NCI-H82 (cell line): Measurements from ENCODE around the gene CMIP.
"Not testable (repeated sequence)": the region's sequence is repeated elsewhere in the genome, so short reads cannot be mapped to it uniquely, and the experiment has no call there.

Experiments
- DNase-seq: peaks from one replicate; lab custom pipeline; 2025; lab: John Stamatoyannopoulos, UW

Gene CMIP

DNA sequence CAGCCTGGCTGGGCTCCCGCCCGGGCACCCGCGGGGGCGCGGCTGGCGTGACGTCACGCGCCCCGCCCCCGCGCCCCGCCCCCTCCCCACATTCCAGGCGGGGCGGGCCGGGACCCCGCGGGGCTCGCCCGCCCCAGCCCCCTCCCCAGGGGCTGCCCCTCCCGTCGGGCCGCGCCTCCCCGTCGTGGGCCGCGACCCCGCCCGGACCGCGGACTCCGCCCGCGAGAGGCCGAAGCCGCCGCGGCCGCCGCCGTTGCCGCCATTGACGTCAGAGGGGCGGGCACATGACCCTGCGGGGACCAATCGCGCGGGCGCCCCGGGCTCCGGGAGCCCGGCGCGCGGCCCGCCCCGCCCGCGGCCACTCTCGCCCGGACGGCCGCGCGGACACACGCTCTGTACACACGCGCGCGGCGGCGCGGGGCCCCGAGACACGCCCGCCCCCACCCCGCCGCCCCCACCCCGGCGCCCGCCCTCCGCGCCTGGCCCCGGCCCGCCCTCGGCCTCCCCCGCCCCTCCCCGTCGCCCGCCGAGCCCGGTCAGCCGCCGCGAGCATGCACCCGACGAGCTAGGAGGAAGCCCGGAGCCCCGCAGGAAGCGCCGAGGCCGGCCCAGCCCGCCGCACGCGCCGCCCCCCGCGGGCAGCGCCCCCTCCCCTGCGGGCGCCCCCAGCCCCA lies at the start of gene CMIP:
CMIP (plus strand) TSS at position 361 of the 674 bp plus-strand sequence.
- peak; percentile 80 for DNase-seq

DNA sequence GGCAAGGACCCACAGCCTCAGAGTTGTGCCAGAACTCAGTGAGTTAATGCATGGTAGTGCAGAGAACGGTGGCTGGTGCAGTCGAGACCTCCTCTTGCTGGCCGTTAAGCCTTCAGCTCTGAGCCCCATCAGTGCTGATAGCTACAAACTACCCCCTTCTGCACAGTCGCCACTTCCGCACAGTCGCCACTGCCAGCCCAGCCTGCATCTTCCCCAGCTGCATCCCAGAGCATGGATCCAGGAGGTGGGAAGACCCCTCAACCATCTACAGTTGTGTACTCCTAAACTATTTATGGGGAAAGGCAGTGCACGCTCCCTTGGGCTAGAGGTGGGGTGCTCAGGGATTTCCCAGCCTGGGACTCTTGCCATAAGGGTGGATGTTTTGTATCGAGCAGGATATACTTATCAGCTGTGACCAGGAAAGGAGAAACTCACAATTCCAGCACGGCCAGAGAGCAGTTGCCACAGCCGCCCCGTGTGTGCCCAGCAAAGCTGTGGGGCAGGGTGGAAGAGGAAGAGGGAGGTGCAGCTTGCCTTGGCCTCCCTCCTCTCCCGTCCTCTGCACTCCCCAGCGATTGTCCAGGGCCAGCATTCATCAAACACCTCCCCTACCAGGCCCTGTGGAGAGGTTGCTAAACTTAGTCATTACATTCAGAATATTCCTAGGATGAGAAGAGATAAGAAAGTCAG lies 49.5 kb upstream of the CMIP start:
- DNase-seq = no peak

DNA sequence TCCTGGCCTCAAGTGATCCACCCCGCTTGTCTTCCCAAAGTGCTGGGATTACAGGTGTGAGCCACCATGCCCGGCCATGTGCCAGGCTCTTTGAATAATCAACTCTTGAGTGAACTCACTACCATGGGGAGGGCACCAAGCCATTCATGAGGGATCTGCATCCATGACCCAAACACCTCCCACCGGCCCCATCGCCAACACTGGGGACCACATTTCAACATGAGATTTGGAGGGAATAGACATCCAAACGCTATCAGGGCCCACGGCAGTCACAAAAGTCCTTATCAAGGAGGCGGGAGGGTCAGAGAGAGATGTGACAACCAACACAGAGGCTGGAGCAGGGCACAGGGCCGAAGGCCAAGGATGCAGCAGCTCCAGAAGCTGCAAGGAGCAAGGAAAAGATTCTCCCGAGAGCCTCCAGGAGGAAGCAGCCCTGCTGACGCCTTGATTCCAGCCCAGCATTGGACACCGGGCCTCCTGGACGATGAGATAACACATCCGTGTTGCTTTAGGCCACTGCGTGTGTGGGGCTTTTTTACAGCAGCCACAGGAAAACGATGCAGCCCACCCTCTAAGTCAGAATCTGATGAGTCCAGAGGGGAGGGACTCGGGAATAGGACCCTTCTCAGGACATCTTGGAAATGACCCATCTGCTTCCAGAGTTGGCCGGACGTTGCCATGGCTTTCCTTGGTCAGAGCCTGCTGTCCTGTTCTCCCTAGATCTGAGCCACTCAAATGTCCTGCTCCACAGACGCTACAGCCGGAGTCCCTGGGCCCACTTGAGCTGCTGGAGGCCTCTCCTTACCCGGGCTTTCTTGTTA lies 47.3 kb upstream of the CMIP start:
- DNase-seq = no peak

DNA sequence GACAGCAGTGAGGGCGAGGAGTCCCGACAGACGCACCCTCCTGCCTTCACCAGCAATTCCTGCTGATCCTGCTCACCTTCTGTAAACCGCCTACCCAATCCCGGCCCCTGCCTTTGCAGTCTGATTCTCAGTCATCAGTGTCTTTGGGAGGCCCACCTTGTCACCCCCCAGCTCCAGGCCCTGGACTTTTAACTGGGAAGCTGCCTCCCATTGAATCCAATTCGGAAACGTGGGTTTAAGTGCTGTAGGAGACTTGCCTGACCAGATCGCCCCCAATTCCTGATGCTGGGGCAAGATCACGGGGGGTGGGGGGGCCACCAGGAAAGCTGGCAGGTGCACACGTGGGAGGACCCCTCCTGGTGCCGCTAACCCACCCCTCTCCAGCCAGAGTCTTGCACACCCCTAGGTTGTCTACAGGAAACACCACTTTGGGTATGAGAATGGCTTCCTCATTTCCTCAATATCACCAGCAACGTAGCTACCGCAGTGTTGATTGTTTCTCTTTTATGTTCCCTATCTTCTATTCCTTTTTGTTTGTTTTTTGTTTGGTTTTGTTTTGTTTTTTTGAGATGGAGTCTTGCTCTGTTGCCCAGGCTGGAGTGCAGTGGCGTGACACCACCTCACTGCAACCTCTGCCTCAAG lies 46.6 kb upstream of the CMIP start:
- no peak for DNase-seq

DNA sequence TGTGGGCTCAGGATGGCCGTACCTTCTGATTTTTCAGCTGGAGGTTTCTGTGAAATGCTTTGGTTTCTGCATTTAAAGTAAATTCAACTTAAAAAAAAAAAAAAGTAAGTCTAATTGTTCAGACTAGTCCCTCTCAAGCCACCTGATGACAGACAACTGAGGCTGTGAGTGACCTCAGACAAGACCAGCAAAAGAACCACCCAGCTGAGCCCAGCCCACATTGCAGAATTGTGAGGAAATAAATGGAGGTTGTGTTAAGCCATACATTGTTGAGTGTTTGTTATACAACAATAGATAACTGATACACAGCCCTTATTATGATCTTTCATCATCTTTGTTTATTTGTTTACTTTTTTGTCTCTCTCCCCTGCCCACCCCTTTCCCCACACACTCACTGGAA lies 44.7 kb upstream of the CMIP start:
- DNase-seq = no peak

DNA sequence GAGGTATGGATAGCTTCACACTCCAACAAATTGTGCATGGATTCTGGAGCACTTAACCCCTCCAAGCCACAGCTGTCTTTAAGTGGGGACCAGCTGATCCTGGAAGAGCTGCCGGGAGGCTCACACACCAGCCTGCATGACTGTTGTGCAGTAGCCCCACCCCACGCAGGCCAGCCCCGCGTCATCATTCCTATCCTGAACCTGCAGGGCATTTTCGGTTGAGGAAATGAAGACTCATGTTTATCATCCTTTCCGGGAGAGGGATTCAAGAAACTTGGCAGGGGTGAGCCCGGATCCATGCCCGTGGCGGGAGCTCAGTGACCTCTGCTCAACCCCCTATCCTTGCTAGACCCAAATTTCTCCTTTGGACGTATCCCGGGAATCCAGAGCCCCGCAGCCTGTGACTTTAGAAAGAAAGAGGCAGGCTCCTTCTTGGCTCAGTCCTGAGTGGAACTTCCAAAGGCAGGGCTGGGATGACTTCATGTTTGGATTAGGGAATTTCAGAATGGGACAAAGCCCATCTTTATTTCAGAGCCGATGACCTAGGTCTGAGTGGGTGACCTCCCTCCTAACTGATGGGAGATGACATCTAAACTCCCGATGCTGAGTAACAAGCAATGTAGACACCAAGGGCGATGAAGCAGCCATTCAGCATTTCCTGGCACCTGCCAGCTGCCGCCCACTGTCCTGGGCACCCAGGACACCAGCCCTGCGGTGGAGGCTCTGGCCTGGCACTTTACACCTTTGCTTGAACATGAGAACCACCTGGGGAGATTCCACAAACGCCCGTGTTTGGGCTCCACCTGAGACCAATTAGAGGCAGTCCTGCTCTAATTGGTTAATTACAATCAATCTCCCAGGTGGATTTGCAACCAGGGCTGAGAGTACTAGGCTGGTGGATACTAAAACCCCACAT lies 43.3 kb upstream of the CMIP start:
- peak; percentile 32 for DNase-seq

DNA sequence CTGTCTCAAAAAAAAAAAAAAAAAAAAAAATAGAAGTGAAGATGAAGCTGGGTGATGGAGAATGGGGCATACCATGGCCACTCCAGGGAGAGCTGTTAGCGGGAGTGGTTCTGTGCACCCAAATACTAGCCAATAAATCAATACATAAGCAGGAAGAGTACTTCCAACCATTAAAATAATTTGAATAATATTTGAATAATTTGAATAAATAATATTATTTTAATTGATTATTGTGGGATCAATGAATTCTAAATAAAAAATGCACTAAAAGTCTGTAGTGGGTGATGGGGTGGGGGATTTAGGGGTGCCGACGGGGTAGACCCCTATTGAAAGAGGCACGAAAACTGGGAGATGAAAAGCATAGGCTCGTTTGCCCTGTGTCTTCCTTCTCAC lies 41.4 kb upstream of the CMIP start:
- no peak for DNase-seq

DNA sequence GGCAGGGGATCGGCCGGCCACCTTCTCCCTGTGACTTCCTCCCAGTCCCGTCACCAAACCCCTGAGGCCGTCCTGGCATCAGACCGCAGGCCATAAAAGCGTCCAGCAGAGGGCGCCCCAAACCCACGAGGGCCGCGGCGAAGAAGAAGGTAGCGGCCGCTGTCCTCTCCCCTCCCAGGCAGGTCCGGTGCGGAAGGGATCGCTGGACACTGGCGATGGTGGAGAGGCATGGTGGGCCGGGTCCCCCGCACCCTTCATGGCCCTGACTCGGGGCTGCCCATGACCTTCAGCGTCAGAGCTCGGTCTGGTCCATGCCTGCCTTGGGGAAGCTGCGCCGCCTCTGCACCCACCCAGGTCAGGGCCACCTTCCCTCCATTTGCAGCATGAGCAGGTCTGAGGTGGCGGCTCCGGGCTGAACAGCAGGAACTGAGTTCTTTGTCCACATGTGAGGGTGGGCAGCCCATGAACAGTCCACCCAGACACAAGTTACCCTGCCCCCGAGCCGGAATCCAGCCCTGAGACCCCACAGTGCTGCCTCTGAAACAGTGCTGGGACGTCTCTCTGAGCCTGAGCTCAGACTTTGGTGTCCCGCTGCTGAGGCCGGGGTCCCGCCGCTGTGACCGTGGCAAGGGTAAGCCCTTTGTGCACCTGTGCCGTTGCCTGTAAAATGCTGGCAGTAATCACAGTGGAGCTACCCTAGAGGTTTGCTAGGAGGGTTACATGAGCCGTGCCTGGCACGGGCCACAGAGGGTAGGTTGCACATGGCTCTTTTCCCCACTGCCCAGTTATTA lies 40.8 kb upstream of the CMIP start:
- peak; percentile 83 for DNase-seq

DNA sequence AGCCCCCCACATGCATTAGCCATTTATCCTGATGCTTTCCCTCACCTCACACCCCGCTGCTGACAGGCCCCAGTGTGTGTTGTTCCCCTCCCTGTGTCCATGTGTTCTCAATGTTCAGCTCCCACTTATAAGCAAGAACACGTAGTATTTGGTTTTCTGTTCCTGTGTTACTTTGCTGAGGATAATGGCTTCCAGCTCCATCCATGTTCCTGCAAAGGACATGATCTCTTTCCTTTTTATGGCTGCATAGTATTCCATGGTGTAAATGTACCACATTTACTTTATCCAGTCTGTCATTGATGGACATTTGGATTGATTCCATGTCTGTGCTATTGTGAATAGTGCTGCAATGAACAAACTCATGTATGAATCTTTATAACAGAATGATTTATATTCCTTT lies 39.6 kb upstream of the CMIP start:
- DNase-seq = not testable (repeated sequence)

DNA sequence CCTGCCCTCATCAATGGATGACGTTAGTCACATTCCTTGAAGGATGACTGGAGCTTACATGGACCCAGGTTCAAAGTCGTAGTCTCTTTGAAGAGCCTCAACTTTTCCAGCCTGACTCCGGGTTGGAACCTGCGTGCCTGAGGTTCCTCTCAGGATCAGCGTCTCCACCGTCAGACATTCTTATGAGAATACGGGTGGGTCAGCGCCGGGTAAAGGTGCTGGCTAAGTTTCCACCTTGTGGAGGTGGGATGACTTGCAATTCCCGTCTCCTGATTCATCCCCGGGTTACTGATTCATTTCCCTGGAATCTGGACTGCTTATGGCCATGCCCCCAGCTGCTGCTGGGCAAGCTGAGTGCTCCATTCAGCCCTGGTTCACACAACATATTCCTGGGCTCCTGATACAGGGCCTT lies 38.9 kb upstream of the CMIP start:
- DNase-seq = peak; percentile 34

DNA sequence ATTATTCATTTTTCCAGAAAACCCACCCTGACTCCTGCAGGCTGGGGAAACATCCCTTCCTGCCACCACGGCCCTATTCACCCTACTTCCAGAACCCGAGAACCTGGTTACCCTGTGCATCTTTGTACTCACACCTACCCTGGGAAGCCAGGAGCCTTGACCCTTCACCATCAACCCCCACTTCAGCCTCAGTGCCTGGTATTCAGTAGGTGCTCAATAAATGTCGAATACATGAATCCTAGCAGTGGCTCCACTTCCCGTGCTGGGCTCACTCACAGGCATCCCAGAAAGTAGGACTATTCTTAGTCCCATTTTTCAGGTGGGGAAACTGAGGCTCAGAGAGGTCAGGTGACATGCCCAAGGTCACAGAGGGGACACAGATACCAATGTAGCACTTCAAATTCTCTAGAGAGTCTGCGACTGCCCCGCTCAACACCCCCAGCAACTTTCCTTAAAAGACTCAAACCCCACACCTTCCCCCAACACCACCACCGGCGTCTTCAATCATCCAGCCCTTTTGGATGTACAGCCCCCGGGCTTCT lies 36.1 kb upstream of the CMIP start:
- DNase-seq = no peak

DNA sequence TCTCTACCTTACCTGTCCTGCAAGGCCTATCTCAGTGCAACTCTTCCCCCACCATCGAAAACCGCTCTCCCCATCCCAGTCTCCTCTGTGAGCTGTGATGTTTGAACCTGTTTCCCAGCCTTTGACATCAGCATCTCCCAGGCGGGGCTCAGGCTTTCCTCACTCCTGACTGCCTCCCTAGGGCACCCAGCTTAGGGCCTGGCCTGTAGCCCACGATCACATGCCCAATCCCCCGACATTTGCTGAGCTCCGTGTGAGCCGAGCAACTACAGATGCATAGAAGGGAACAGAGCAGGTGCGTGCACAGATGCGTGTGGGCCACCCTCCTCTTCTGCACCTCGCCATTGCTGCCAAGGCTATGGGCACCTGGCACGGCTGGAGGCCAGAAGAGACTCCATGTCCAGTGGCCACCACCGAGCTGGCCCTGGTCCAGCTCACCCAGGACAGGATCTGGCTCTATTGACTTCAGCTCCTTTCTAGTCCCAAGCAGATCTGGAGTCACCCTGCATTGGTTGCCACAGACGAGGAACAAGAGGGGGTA lies 35.5 kb upstream of the CMIP start:
- no peak for DNase-seq

DNA sequence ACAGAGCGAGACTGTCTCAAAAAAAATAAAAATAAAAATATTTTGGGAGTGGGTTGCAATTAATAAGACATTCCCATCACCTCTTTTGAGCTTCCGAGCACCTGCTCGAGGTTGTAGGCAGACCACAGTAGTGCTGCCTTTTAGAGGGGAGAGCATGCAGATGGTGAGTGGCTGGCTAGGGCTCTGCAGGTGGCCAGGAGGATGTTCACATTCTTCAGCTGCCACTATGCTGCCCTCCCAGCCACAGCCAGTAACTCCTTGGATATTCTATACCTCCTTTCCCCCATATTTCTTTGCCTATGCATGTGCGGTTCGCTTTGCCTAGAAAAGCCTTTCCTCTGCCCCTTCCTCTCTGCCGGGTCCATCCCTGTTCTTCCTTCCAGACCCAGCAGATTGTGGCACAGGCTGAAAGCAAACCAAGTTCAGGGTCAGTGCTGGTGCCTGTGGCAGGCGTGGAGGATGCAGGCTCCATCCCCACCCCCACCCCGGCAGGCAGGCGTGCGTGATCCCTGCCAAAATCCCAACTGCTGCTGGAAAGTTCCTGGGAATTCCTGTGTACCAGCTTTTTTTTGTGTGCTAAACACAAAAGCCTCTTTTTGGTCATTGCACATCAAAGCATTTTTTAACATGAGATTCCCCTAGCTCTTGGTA lies 33.8 kb upstream of the CMIP start:
- DNase-seq = no peak

DNA sequence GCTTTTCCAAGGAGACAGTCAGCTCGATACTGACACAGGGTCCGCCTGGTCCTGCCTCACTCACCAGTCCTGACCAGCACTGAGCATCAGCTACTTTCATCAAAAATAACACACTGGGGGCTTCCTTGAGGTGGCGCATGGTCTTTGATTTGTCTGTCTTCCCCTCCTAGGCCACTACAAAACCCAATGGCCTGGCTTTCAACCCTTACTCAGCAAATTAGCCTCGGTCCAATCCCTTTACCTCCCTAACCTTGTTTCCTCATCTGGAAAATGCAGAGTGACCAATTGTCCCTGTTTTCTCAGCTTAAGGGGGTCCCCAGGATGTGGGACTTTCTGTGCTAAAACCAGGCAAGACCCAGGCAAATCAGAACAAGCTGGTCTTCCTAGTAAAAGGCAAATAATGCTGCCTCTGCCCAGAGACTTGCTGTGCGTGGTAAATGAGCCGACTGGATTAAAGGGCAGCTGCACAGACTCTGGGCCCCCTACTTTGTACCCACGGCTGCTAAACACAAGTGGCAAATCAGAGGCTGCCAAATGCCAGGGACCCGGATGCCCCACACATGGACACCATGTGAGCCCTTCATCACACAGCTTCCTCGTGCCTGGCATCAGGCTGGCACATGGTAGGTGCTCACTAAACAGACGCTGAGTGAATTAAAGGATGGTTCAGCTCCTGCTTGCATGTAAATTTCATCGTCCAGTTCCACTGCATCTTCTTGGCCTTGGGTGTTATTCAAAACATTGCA lies 31.2 kb upstream of the CMIP start:
- no peak for DNase-seq

DNA sequence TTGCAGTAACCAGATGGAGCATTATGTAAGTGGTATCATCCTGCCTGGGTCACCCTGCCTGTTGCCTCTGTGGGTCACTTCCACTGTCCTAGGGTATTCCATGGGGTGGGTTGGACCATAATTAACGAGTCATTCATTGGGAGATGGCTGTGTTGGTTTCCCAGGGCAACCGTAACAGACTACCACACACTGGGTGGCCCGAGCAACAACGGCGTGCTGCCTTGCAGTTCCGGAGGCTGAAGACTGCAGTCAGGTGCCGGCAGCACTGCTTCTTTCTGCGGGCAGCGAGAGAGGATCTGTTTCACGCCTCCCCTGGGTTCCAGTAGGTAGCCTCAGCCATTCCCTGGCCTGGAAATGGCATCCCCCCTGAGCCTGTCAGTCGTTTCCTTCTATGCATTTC lies 28.9 kb upstream of the CMIP start:
- DNase-seq = no peak

DNA sequence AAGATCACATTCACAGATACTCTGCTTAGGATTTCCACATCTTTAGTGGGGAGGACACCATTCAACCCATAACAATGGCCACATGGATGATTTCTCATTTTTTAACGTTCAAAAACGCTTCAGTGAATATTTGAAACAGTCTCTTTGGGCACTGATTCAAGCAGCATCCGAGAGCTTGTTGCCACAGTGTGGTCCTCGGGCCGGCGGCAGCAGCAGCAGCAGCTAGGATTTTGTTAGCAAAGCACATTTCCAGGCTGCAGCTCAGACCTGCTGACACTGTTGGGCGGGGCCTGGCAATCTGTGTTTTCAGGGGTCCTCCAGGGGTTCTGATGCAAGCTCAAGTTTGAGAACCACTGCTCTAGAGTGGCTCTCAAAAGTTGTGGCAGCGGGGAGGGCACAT lies 27.9 kb upstream of the CMIP start:
- DNase-seq = no peak

DNA sequence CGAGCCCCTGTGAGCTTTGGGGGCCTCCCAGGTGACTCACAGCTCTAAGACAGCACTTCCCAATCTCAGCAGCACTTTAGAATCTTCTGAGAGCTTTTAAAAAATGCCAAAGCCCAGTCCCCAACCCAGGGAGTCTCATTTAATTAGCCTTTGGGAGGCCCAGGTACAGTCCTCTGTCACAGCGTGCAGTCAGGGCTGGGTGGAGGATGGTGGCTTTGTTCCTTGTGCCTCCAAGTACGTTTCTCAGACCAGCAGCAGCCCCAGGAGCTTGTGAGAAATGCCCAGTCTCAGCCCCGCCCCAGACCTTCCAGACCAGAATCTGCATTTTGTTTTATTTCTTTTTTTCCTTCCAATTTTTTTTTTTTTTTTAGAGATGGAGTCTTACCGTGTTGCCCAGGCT lies 27.4 kb upstream of the CMIP start:
- DNase-seq = no peak

DNA sequence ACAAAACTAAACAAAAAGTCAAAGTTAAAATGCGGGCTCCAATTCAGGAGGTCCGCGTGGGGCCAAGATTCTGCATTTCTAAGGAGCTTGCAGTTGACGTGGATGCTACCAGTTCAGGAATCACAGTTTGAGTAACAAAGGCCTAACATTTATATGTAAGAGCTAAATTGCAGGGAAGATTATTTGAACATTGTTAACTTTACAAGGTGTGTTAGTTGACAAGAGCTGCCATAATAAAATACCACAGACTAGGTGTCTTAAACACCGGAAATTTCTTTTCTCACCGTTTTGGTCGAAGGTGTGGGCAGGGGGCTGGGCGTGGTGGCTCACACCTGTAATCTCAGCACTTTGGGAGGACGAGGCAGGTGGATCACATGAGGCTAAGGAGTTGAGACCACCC lies 24.8 kb upstream of the CMIP start:
- no peak for DNase-seq

DNA sequence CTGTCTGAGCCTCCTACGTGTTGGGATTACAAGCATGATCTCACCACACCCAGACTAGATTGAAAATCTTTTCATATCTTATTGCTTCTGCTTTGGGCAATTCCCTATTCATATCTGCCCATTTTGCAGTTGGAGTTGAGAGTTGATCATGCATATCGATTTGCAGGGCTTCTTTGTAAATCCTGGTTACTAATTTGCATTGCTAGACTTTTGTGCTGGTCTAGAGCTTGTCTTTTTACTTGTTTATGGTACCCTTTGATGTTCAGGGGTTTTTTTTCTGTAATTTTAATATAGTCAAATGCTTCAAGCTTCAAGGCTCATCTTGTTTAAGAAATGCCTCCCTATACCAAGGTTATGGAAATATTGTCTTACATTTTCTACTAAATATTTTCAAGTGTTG lies 23.5 kb upstream of the CMIP start:
- DNase-seq = no peak
